Naive thymus-derived CD4-positive, alpha-beta T cell (primary cell): Measurements from ENCODE around the gene RSRC1. TPM values are rescaled to one million over a fixed set of nuclear protein-coding genes. Genes with fewer than 3 reads are reported as not detected.

Experiments
- ATAC-seq: fragments of 150-1000 bp; cut with Tn5 transposase; 2 replicates; pipeline ENCODE4 v1.10.0; 2021; ENCODE audit warnings: mild to moderate bottlenecking, moderate library complexity
- CTCF ChIA-PET: fragments of 350-600 bp; sonication (Branson Sonifier 250); formaldehyde crosslinking; loops from one replicate; lab custom pipeline; 2021; ENCODE audit warnings: antibody characterized with exemption; lab: Charles Lee
- POLR2A ChIA-PET: fragments of 350-600 bp; sonication (Branson Sonifier 250); formaldehyde crosslinking; loops from one replicate; lab custom pipeline; 2021; ENCODE audit warnings: antibody characterized with exemption, inconsistent platforms; lab: Charles Lee
- DNase-seq, 9 donors: peaks; one replicate each; pipeline versions ENCODE4 v3.0.0 to v3.0.0-alpha.2; 2020 to 2022; ENCODE audit warnings: mixed read lengths in 1 of 9
- H3K27ac ChIP-seq: one replicate; pipeline ENCODE4 v1.7.0; 2013; ENCODE audit warnings: mild to moderate bottlenecking, low read depth, low read length, moderate library complexity
- H3K27me3 ChIP-seq, 2 donors: one replicate each; pipeline ENCODE4 v1.7.0; 2013; ENCODE audit warnings: low read length in 2 of 2, mild to moderate bottlenecking in 2 of 2, moderate library complexity in 2 of 2; ENCODE audit not compliant: control insufficient read depth in 2 of 2, insufficient read depth in 2 of 2
- H3K36me3 ChIP-seq, 3 experiments: 1 replicate in 2 of 3; 2 replicates in 1 of 3; pipeline ENCODE4 v1.7.0; 2013; ENCODE audit warnings: low read length in 3 of 3, mild to moderate bottlenecking in 3 of 3, moderate library complexity in 1 of 3; ENCODE audit not compliant: insufficient read depth in 3 of 3, control insufficient read depth in 2 of 3
- H3K4me1 ChIP-seq, 2 donors: one replicate each; pipeline ENCODE4 v1.7.0; 2013; ENCODE audit warnings: low read length in 2 of 2, mild to moderate bottlenecking in 2 of 2, moderate library complexity in 1 of 2; ENCODE audit not compliant: control insufficient read depth in 2 of 2, insufficient read depth in 2 of 2
- H3K4me3 ChIP-seq: 2 replicates; pipeline ENCODE4 v1.7.0; 2013; ENCODE audit warnings: mild to moderate bottlenecking, low read length
- H3K9me3 ChIP-seq, 3 experiments: 1 replicate in 2 of 3; 2 replicates in 1 of 3; pipeline ENCODE4 v1.7.0; 2013; ENCODE audit warnings: low read length in 3 of 3; ENCODE audit not compliant: control insufficient read depth in 2 of 3
- H3K27ac Mint-ChIP-seq, 9 donors: one replicate each; pipeline ENCODE4 v1.8.0; 2020 to 2022; ENCODE audit warnings: mixed read lengths in 9 of 9, mild to moderate bottlenecking in 8 of 9, moderate library complexity in 5 of 9, inconsistent platforms in 2 of 9
- H3K27me3 Mint-ChIP-seq, 5 donors: one replicate each; pipeline ENCODE4 v1.8.0; 2021 to 2022; ENCODE audit warnings: mixed read lengths in 5 of 5, mild to moderate bottlenecking in 1 of 5
- H3K36me3 Mint-ChIP-seq, 5 donors: one replicate each; pipeline ENCODE4 v1.8.0; 2020 to 2022; ENCODE audit warnings: mixed read lengths in 5 of 5, mild to moderate bottlenecking in 3 of 5, inconsistent platforms in 1 of 5
- H3K4me1 Mint-ChIP-seq, 7 donors: one replicate each; pipeline ENCODE4 v1.8.0; 2020 to 2022; ENCODE audit warnings: mixed read lengths in 7 of 7, mild to moderate bottlenecking in 3 of 7, inconsistent platforms in 1 of 7
- H3K4me3 Mint-ChIP-seq, 10 donors: one replicate each; pipeline ENCODE4 v1.8.0; 2020 to 2022; ENCODE audit warnings: mild to moderate bottlenecking in 10 of 10, mixed read lengths in 10 of 10, moderate library complexity in 6 of 10, inconsistent platforms in 2 of 10
- H3K9me3 Mint-ChIP-seq, 11 donors: one replicate each; pipeline ENCODE4 v1.8.0; 2020 to 2022; ENCODE audit warnings: mixed read lengths in 11 of 11, mild to moderate bottlenecking in 4 of 11, inconsistent platforms in 1 of 11, moderate library complexity in 1 of 11
- intact Hi-C, 2 donors: fragments of 100-400 bp; cut with micrococcal nuclease; formaldehyde crosslinking; loops; one replicate each; pipeline ENCODE4 v1.15.1; 2023
- polyA plus RNA-seq, 2 donors: library from polyadenylated mRNA; unstranded; fragments of 300-500 nt; fragmentation: Illumina TruSeq; gene quantifications; one replicate each; pipeline ENCODE4 v1.2.3, GENCODE V29; 2021
- total RNA-seq, 6 experiments: library from RNA in 5 of 6; stranded (reverse) in 5 of 6; gene quantifications; 1 replicate in 5 of 6; 2 replicates in 1 of 6; pipeline ENCODE4 v1.2.3 and lab custom pipeline; 2021 to 2026

Gene RSRC1
- total and polyA plus RNA-seq, 7 experiments from 2014 or later: 30.0 to 45.0 (median 37.4) TPM

- H3K4me1 ChIP-seq: no peaks in the 10 kb centered on the region
- ATAC-seq (no peak), DNase-seq (no peak)
- ChIA-PET POLR2A (no interaction called here), CTCF (interaction anchor here (0.6 kb wide), 1 partner anchor 15 kb away, joined by 3 read pairs; no protein-coding TSS in a partner anchor)
- intact Hi-C loops: loop anchor here in 1 of 2 donors (10.0 kb wide), 1 partner anchor 667 kb away; no protein-coding TSS in a partner anchor
- H3K27ac ChIP-seq: no peak overlapping the region
- no peaks in the 10 kb centered on the region for H3K36me3 Mint-ChIP-seq
- H3K4me1 Mint-ChIP-seq: no peaks in the 10 kb centered on the region
- H3K27me3 Mint-ChIP-seq: no peaks in the 10 kb centered on the region
- no peaks in the 10 kb centered on the region for H3K9me3 Mint-ChIP-seq
- no peak overlapping the region for H3K4me3 ChIP-seq
- no peak overlapping the region for H3K4me3 Mint-ChIP-seq
- no peak overlapping the region for H3K27ac Mint-ChIP-seq
- H3K36me3 ChIP-seq: no peaks in the 10 kb centered on the region
- H3K27me3 ChIP-seq: no peaks in the 10 kb centered on the region
- H3K9me3 ChIP-seq: no peaks in the 10 kb centered on the region
Observed at GRCh38 chr3:158531334-158531733, 421.4 kb downstream of the RSRC1 start.

- H3K4me1 Mint-ChIP-seq: no peaks in the 10 kb centered on the region
- H3K4me3 Mint-ChIP-seq: no peak overlapping the region
- H3K9me3 Mint-ChIP-seq: no peaks in the 10 kb centered on the region
- no peaks in the 10 kb centered on the region for H3K27me3 ChIP-seq
- no peaks in the 10 kb centered on the region for H3K27me3 Mint-ChIP-seq
- no peak overlapping the region for H3K27ac Mint-ChIP-seq
- no peaks in the 10 kb centered on the region for H3K9me3 ChIP-seq
- intact Hi-C loops: loop anchor here (1.0 to 10.0 kb wide), 2 partner anchors 667 to 925 kb away; no protein-coding TSS in a partner anchor
- ATAC-seq: no peak
- POLR2A ChIA-PET: no interaction called here
- H3K27ac ChIP-seq: no peak overlapping the region
- H3K4me1 ChIP-seq: no peaks in the 10 kb centered on the region
- peak in 2 of 9 donors; percentile 2 to 10 for DNase-seq
- H3K36me3 Mint-ChIP-seq: no peaks in the 10 kb centered on the region
- H3K36me3 ChIP-seq: no peaks in the 10 kb centered on the region
- H3K4me3 ChIP-seq: no peak overlapping the region
- CTCF ChIA-PET: interaction anchor here (0.7 to 0.8 kb wide), 2 partner anchors 10 to 68 kb away, joined by 3 to 5 read pairs; no protein-coding TSS in a partner anchor
Observed at GRCh38 chr3:158532099-158532734, 422.3 kb downstream of the RSRC1 start.

DNA sequence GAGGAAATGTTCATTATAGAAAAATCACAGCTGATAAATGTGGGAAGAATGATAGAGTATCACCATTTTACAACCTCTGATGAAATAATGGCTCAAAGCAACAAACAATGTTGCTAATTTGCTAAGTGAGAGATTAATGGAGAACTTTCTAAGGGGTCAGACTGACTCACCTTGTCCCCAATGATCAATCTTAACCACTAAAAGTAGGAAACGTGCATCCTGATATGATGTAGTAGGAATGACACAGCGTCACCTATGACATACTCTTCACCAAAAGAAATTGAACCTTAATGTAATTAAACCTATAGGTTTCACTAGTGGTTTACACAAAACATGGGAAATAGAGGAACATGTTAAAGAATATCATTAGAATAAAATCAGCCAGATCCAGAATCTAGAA is 426.0 kb downstream of the RSRC1 start:
- H3K36me3 ChIP-seq: no peaks in the 10 kb centered on the region
- Mint-ChIP-seq H3K27ac (no peak overlapping the region), H3K4me3 (no peak overlapping the region), H3K36me3 (peaks cover 0 to 8% (median under 1%) of the 10 kb centered on the region in 5 donors), H3K27me3 (no peaks in the 10 kb centered on the region), H3K9me3 (no peaks in the 10 kb centered on the region), H3K4me1 (no peaks in the 10 kb centered on the region)
- H3K4me1 ChIP-seq: no peaks in the 10 kb centered on the region
- ChIA-PET POLR2A (no interaction called here), CTCF (no interaction called here)
- intact Hi-C loops: loop anchor here in 1 of 2 donors (5.0 to 10.0 kb wide), 2 partner anchors 671 to 919 kb away; no protein-coding TSS in a partner anchor
- H3K27me3 ChIP-seq: no peaks in the 10 kb centered on the region
- DNase-seq (no peak), ATAC-seq (no peak)
- H3K4me3 ChIP-seq: no peak overlapping the region
- no peaks in the 10 kb centered on the region for H3K9me3 ChIP-seq
- no peak overlapping the region for H3K27ac ChIP-seq

GRCh38 chr3:158539414-158540014 is 429.6 kb downstream of the RSRC1 start:
- DNase-seq (peak in 7 of 9 donors; percentile 4 to 34 (median 18)), ATAC-seq (peak; percentile 67)
- ChIA-PET CTCF (interaction anchor here (0.5 to 2.1 kb wide), 2 partner anchors 64 to 252 kb away, joined by 3 to 5 read pairs; no protein-coding TSS in a partner anchor), POLR2A (no interaction called here)
- Mint-ChIP-seq H3K4me3 (no peak overlapping the region), H3K36me3 (peaks cover 3 to 28% (median 17%) of the 10 kb centered on the region in 5 donors), H3K27ac (no peak overlapping the region), H3K4me1 (no peaks in the 10 kb centered on the region), H3K9me3 (no peaks in the 10 kb centered on the region), H3K27me3 (no peaks in the 10 kb centered on the region)
- H3K4me3 ChIP-seq: no peak overlapping the region
- peaks cover 0 to 7% (median 3%) of the 10 kb centered on the region in 3 experiments for H3K36me3 ChIP-seq
- H3K4me1 ChIP-seq: no peaks in the 10 kb centered on the region
- intact Hi-C loops: loop anchor here (1.0 to 10.0 kb wide), 3 partner anchors 252 to 922 kb away; no protein-coding TSS in a partner anchor
- no peak overlapping the region for H3K27ac ChIP-seq
- no peaks in the 10 kb centered on the region for H3K9me3 ChIP-seq
- H3K27me3 ChIP-seq: no peaks in the 10 kb centered on the region

DNA sequence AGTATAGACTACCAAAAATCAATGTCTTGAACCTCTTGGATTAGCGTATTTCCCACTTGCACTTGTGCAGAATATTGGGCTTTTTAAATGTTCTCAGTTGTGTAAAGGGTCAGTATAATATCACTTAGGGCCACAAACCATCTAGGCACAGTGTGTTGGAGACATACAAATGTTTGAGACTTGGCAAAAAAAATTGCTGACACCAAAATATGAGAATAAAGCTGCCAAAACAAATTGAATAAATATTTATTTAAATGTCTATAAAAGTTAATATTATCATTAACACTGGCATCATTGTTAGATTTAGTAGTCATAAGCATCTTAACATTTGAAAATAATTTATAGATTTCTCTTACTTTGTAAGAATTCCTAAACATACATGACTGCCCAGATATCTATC is 430.2 kb downstream of the RSRC1 start:
- Mint-ChIP-seq H3K27me3 (no peaks in the 10 kb centered on the region), H3K4me1 (no peaks in the 10 kb centered on the region), H3K36me3 (peaks cover 3 to 32% (median 18%) of the 10 kb centered on the region in 5 donors), H3K4me3 (no peak overlapping the region), H3K9me3 (no peaks in the 10 kb centered on the region), H3K27ac (no peak overlapping the region)
- ChIA-PET POLR2A (no interaction called here), CTCF (interaction anchor here (1.0 to 2.1 kb wide), 2 partner anchors 9 to 252 kb away, joined by 3 to 5 read pairs; no protein-coding TSS in a partner anchor)
- Histone ChIP-seq H3K27ac (no peak overlapping the region), H3K36me3 (peaks cover 0 to 7% (median 3%) of the 10 kb centered on the region in 3 experiments), H3K4me1 (no peaks in the 10 kb centered on the region), H3K9me3 (no peaks in the 10 kb centered on the region), H3K27me3 (no peaks in the 10 kb centered on the region), H3K4me3 (no peak overlapping the region)
- ATAC-seq: no peak
- DNase-seq: no peak
- intact Hi-C loops: no loop called here

- DNase-seq (no peak), ATAC-seq (no peak)
- no peak overlapping the region for H3K4me3 ChIP-seq
- CTCF ChIA-PET: interaction anchor here (0.9 kb wide), 1 partner anchor 8 kb away, joined by 3 read pairs; no protein-coding TSS in a partner anchor
- H3K27me3 ChIP-seq: no peaks in the 10 kb centered on the region
- no peak overlapping the region for H3K27ac ChIP-seq
- Mint-ChIP-seq H3K27me3 (no peaks in the 10 kb centered on the region), H3K36me3 (peaks cover 2 to 45% (median 29%) of the 10 kb centered on the region in 5 donors), H3K4me1 (no peaks in the 10 kb centered on the region), H3K4me3 (no peak overlapping the region), H3K27ac (no peak overlapping the region), H3K9me3 (peaks cover 0 to 9% (median 1%) of the 10 kb centered on the region in 11 donors)
- no peaks in the 10 kb centered on the region for H3K9me3 ChIP-seq
- no peaks in the 10 kb centered on the region for H3K4me1 ChIP-seq
- H3K36me3 ChIP-seq: peaks cover 0 to 5% (median 0%) of the 10 kb centered on the region in 3 experiments
- intact Hi-C loops: no loop called here
- POLR2A ChIA-PET: no interaction called here
Observed at GRCh38 chr3:158548691-158549090, 438.8 kb downstream of the RSRC1 start.
